GM21528 (cell line): ENCODE measurements around the gene RERE.
A peak's percentile ranks its signal among the peaks of the same experiment; 100 is the strongest.
"Not testable (repeated sequence)": the region's sequence is repeated elsewhere in the genome, so short reads cannot be mapped to it uniquely, and the experiment has no call there.

ENCODE experiments used
- ATAC-seq: cut with Tn5 transposase; IDR thresholded peaks from one replicate; pipeline ENCODE4 v1.9.1; 2021; ENCODE audit warnings: mild to moderate bottlenecking, moderate library complexity; ENCODE audit not compliant: unreplicated experiment, low FRiP score

RERE gene

GRCh38 chr1:8621034-8621582 is 196.3 kb downstream of the RERE start:
- ATAC-seq, result not testable (repeated sequence)

- ATAC-seq, result not testable (repeated sequence)
Observed at GRCh38 chr1:8619917-8620502, 197.4 kb downstream of the RERE start.

- ATAC-seq, result not testable (repeated sequence)
Observed at GRCh38 chr1:8619419-8619818, 198.0 kb downstream of the RERE start.

GRCh38 chr1:8616791-8617190 is 200.6 kb downstream of the RERE start:
- not testable (repeated sequence) for ATAC-seq

GRCh38 chr1:8611634-8612515 is 205.6 kb downstream of the RERE start:
- not testable (repeated sequence) for ATAC-seq

GRCh38 chr1:8607906-8608305 is 209.5 kb downstream of the RERE start:
- ATAC-seq, result no peak

- peak; percentile 91 for ATAC-seq
Observed at GRCh38 chr1:8604041-8604945, 213.1 kb downstream of the RERE start.

GRCh38 chr1:8603220-8603616 is 214.2 kb downstream of the RERE start:
- ATAC-seq, result no peak

- no peak for ATAC-seq
Observed at GRCh38 chr1:8602471-8603219, 214.8 kb downstream of the RERE start.

- no peak for ATAC-seq
Observed at GRCh38 chr1:8600336-8600735, 217.1 kb downstream of the RERE start.

- ATAC-seq, result no peak
Observed at GRCh38 chr1:8599646-8600212, 217.7 kb downstream of the RERE start.

GRCh38 chr1:8598783-8599182 is 218.7 kb downstream of the RERE start:
- no peak for ATAC-seq

- no peak for ATAC-seq
Observed at GRCh38 chr1:8598060-8598724, 219.2 kb downstream of the RERE start.

GRCh38 chr1:8597455-8597854 is 220.0 kb downstream of the RERE start:
- ATAC-seq, result no peak

- no peak for ATAC-seq
Observed at GRCh38 chr1:8595941-8596340, 221.5 kb downstream of the RERE start.

GRCh38 chr1:8595332-8595731 is 222.1 kb downstream of the RERE start:
- ATAC-seq, result no peak

- ATAC-seq, result not testable (repeated sequence)
Observed at GRCh38 chr1:8593292-8593691, 224.1 kb downstream of the RERE start.

GRCh38 chr1:8591569-8591968 is 225.9 kb downstream of the RERE start:
- ATAC-seq, result no peak

GRCh38 chr1:8590721-8591351 is 226.6 kb downstream of the RERE start:
- no peak for ATAC-seq
